GM23248 (cell line): Measurements from ENCODE around the gene DENND2A.

Experiments
- EZH2 ChIP-seq: fragments of 200-600 bp; sonication (generic); IDR thresholded peaks from 2 replicates; pipeline ENCODE4 v1.6.1; 2018; ENCODE audit warnings: antibody characterized with exemption, mild to moderate bottlenecking; ENCODE audit not compliant: insufficient read depth, poor library complexity, severe bottlenecking
- EZH2phosphoT487 ChIP-seq: fragments of 200-600 bp; sonication (generic); IDR thresholded peaks from 2 replicates; pipeline ENCODE4 v1.6.1; 2018; ENCODE audit warnings: antibody characterized with exemption, moderate library complexity, mild to moderate bottlenecking, low read depth; ENCODE audit not compliant: insufficient read depth

- TF ChIP-seq EZH2 = no peak
- no peak for TF ChIP-seq EZH2phosphoT487
Measured at GRCh38 chr7:140635816-140636215, 4.8 kb downstream of the DENND2A start.
